Measurements from ENCODE around the gene CPEB1. TPM values are rescaled to one million over a fixed set of nuclear protein-coding genes. Genes with fewer than 3 reads are reported as not detected.
"Not testable (repeated sequence)": the region's sequence is repeated elsewhere in the genome, so short reads cannot be mapped to it uniquely, and the experiment has no call there.

CPEB1 gene
- total RNA-seq, 4 donors from 2014 or later = 0.15 to 2.9 (median 1.3) TPM

GRCh38 chr15:82502700-82503339 is 144.3 kb downstream of the CPEB1 start:
- DNase-seq (ENCODE audit: low spot score in 2 of 2); H3K4me3 ChIP-seq (ENCODE audit: low read depth, poor library complexity, severe bottlenecking); intact Hi-C loops (cut with DNase I; ENCODE audit: low total_unique reads): not testable (repeated sequence)
- WGBS, 2 donors = 25 to 36% methylated on average over 3 to 4 of the region's 7 CpGs

GRCh38 chr15:82500772-82501171 is 146.4 kb downstream of the CPEB1 start:
- intact Hi-C loops (cut with DNase I; ENCODE audit: low total_unique reads); DNase-seq (ENCODE audit: low spot score in 2 of 2); H3K4me3 ChIP-seq (ENCODE audit: low read depth, poor library complexity, severe bottlenecking): not testable (repeated sequence)
- WGBS, 2 donors = 35 to 40% methylated on average over 4 of the region's 4 CpGs

GRCh38 chr15:82497978-82498377 is 149.2 kb downstream of the CPEB1 start:
- H3K4me3 ChIP-seq (ENCODE audit: low read depth, poor library complexity, severe bottlenecking); intact Hi-C loops (cut with DNase I; ENCODE audit: low total_unique reads); DNase-seq (ENCODE audit: low spot score in 2 of 2): not testable (repeated sequence)

Other genes with a start within 250 kb of the CPEB1 start
- 1 to 10 TPM; 2.5 to 5.8 (median 4.2) TPM for gene GOLGA6L9, start 217.5 kb downstream of the CPEB1 start, total RNA-seq
- gene RPS17, start 106.9 kb downstream of the CPEB1 start, total RNA-seq = 1,000 to 10,000 TPM; 2,137 to 4,420 (median 3,127) TPM
- gene AP3B2, start 62.5 kb upstream of the CPEB1 start, total RNA-seq = 1 to 10 TPM; 1.3 to 6.2 (median 2.4) TPM
- gene FSD2, start 158.7 kb upstream of the CPEB1 start, total RNA-seq = under 1 TPM in 1 of 4 donors, not detected in 3; 0.19 TPM
- gene WHAMM, start 162.3 kb upstream of the CPEB1 start, total RNA-seq = 10 to 100 TPM; 11.0 to 20.0 (median 11.4) TPM

All from lower leg skin (tissue), 4 donors.